NCI-H526 (cell line): ENCODE measurements around the gene AATK.
A peak's percentile ranks its signal among the peaks of the same experiment; 100 is the strongest.

Experiments used
- DNase-seq, 2 experiments: peaks; one replicate each; lab custom pipeline; 2025; lab: John Stamatoyannopoulos, UW

AATK gene

DNA sequence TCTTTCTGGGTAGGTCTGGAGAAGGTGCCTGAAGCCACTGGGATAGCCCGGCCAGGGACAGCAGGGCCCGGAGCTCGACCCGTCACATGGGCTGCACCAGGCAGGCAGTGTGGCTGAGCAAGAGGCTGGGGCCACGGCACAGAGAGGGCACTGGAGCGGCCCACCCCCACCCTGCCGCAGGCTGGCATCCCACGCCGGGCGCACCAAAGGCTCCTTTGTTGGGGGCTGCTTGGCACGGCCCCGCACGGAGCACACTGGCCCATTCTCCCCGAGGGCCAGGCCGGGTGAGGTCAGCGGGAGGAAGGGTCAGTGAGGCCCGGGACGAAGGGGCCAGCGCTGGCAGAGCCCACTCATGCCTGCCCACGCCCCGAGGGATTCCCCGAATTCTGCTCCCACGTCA lies 37.2 kb downstream of the AATK start:
- no peak for DNase-seq

DNA sequence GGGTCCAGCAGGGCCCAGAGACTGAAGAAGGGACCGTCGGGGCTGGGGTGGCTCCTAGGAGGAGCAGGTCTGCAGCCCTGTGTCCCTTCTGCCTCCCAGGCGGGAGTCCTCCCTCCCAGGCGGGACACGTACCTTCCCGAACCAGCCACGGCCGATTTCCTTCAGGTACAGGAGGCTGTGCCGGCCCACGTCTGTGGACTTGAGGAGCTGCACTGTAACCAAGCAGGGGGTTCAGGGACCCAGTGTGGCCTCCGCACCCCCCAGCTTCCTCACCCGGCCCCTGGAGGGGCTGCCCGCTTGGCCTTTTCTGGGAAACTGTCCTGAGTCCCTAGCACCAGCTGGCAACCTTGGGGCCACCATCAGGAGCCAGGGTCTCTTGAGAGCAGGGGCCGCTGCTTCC lies 37.7 kb downstream of the AATK start:
- DNase-seq, result no peak

DNA sequence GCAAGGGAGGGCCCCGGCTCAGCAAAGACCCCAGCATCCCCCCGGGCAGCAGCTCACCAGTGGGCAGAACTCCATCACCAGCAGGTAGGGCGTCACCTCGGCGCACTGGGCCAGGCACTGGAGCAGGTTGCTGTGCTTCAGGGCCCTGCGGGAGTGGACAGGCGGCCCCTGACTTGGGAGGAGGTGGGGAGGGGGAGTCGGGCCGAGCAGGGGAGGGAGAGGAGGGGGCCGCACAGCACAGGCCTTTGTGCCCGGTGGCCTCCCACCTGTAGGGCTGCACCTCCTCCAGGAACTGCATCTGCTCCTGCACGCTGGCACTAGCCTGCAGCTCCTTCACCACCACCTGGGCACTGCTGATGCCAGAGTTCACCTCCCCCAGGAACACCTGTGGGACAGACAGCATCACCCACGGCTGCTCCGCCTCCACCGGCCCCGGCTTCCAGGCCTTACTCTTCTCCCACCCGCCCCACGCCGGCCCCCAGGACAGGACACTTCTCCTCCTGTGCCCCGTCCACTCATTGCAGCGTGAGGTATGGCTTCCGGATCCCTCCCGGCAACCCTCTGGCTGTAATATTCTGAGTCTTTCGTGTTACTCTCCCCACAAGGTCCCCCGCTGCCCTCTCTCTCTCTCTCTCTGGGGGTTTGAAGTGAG lies 38.4 kb downstream of the AATK start:
- no peak for DNase-seq

DNA sequence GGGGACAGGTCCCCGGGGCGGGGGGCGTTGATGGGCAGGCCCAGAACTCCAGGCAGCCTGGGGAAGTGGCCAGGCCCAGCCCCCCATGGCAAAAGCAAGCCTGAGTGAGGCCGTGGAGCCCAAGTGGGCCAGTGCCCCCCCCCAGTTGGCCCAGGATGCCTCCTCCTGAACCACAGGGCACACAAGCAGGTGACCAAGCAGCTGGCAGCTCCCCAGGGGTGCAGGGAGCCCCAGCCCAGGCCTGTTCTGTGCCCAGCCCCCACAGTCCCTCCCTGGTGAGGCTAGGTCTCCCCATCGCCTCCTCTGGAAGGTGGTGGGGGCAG lies 38.9 kb downstream of the AATK start:
- no peak for DNase-seq

- no peak for DNase-seq
Observed at GRCh38 chr17:81126281-81127132, 39.5 kb downstream of the AATK start.

DNA sequence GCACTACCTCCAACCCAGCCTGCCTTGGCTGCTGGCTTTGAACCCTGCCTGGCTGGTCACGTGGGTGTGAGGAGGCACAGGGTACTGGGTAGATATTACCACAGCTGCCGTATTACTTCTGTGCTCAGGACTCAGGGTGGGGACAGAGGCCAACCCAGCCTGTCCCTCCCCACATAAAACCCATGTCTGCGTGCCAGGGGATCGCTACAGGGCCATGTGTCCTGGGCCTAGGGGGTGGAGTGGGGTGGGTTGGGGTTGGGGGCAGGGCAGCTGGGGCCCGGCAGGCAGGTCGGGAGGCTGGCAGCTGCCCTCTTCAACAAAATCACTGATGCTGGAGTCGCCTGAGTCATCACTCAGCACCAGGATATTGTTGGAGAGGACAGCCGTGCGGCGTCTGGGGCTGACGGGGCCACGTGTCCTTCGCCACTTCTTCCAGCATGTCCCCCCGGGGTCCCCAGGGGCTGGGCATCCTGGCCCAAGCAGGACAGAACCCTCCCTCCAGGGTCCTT lies 40.4 kb downstream of the AATK start:
- DNase-seq, result no peak

GRCh38 chr17:81124377-81124776 lies 41.6 kb downstream of the AATK start:
- no peak for DNase-seq

GRCh38 chr17:81123052-81124048 lies 42.7 kb downstream of the AATK start:
- DNase-seq, result no peak

DNA sequence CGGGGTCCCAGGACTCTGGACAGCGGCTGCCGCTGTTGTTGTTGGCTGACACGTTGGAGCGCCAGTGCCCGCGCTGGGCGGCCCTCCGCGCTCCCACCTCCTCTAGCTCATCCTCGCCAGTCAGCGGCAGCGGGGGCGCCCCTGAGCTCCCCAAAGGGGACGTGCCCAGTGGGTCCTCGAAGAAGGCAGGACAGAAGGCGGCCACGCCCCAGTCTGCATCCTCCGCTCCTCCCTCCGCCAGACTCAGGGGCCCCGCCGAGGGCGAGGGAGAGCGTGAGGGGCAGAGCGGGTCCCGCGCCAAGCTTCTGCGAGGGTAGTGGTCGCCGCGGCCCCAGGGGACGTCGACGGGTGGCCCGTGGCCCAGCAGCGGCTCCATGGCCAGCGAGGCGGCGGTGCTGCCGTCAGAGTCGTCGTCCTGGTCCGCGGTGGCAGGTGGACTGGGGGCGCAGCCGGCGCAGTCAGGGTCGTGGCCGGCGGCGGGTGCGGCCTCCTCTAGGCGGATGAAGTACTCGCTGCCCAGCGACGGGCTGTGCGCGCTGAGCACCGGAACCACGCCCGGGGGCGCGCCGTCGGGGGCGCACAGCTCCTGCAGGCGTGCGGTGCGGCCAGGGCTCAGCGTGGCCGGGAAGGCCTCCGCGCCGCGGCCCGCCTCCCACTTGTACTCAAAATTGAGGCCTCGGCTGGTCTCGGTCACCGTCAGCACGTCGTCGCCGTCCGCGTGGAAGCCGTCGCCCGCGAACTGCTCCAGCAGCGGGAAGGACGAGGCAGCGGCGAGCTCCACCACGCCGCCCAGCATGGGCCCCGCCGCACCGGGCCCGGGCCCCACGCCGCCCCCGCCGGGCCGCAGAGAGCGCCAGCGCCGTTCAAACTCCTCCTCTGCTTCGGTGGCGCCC lies 43.9 kb downstream of the AATK start:
- DNase-seq, result no peak

DNA sequence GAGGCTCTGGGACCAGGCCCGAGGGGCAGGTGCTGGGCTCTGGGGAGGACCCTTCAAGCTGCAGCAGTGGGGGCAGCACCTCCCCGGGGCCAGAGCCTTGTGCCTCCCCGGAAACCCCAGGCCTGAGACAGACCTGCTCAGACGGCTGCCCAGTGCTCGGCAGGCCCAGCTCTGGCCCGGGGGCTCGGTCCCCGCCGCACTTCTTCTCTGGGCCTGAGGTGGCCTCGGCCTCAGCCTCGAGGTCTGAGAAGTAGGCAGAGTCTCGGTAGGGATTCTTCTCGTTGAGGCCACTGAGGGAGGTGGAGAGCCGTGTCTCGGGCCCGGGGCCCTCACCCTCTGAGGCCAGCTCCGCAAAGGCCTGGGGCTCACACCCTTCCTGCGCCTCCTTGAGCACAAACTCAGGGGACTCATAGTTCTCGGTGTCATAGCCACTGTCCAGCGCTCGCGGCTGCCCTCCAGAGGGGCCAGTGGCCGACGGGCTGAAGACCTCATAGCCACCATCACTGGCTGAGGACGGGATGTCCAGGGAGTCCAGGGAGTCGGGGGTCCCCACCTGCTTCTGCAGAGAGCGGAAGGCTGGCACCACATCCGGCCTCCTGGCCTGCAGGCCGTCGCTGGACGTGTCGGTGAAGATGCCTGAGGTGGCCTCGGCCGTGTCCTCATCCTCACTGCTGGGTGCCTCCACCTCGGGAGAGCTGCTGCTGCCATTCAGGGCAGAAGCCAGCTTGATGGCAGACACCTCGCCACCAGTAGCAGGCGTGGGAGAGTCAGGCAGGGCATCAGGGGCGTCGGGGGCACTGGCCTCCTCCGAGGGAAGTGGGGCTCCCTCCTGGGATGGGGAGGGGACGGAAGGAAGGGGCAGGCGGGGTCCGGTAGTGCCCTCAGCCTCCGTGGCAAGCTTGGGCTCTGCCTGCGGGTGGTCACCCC lies 45.1 kb downstream of the AATK start:
- no peak for DNase-seq

- no peak for DNase-seq
Observed at GRCh38 chr17:81120149-81120484, 45.9 kb downstream of the AATK start.

DNA sequence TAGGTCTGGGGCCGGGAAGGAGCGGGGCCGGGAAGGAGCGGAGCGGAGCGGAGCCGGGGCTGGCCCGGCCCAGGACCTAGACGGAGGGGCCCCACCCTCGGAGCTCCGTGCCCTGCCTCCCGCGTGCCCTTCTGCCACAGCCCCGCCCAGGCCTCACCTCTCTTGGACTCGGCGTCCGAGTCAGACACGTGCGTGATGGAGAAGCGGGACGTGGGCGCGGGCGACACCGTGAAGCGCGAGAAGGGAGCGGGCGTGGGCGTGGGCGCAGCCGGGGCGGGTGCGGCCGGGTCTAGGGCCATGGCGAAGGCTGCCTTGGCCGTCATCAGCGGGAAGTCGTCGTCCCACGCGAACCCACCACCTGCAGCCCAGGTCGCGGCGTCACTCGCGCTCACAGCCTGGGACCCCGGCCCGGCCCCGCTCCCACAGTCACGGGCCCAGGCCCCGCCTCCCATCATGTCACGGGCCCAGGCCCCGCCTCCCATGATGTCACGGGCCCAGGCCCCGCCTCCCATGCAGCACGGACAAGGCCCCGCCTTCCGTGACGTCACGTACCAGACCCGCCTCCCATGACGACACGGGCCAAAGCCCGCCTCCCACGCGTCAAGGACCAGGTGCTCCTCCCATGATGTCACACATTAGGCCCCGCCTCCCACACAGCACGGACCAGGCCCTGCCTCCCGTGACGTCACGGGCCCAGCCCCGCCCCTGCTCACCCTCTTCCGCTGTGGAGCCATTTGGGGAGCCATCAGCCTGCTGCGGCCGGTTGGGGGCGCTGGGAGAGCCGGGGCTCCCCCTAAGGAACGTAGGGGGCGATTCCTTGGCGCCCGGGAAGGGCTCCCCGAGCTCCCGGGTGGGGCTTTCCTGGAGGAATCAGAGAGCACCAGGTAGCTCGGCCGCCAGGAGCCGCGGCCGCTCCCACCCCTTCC lies 46.5 kb downstream of the AATK start:
- peak; percentile 66 to 94 for DNase-seq

GRCh38 chr17:81118308-81119221 lies 47.5 kb downstream of the AATK start:
- no peak for DNase-seq

DNA sequence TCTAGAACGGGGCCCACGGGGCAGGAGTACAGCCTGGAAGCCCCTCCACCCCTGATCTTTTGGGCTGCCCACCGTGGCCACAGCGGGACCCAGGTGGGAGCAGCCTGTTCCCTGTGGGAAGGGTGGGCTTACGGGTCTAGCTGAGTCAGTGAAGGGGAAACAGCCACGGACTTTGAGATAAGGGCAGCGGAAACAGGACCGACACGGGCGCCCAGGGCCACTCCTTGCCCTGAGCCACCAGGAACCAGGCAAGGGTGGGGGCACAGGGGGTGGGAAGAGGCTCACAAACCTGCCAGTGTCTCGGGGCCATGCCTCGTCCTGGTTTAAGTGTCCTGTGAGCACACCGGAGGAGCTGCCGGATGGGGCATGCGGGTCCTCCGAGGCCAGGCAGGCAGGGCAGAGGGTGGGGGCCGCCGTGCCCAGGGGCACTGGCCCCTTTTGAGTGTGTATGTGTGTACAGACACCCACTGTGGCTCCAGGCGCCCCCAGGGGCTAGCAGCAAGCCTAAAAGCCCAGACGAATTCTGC lies 48.3 kb downstream of the AATK start:
- DNase-seq, result no peak

DNA sequence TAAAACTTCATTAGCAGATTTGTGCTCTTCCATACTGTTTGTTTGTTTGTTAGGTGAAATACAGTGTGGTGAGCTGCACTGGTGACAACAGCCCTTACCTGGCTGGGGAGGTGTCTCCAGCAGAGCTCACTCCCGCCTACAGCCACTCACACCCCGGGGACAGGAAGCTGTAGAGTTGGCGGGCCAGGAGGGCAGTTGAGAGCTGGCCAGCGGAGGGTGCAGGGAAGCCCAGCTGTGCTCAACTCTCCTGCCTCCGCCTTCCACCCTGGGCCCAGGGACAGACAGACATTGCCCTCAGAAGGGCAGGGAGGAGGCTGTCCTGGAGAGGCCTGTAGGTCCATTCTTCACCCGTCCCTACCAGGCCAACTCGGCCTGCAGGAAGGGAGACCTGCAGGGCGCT lies 49.3 kb downstream of the AATK start:
- DNase-seq, result no peak

DNA sequence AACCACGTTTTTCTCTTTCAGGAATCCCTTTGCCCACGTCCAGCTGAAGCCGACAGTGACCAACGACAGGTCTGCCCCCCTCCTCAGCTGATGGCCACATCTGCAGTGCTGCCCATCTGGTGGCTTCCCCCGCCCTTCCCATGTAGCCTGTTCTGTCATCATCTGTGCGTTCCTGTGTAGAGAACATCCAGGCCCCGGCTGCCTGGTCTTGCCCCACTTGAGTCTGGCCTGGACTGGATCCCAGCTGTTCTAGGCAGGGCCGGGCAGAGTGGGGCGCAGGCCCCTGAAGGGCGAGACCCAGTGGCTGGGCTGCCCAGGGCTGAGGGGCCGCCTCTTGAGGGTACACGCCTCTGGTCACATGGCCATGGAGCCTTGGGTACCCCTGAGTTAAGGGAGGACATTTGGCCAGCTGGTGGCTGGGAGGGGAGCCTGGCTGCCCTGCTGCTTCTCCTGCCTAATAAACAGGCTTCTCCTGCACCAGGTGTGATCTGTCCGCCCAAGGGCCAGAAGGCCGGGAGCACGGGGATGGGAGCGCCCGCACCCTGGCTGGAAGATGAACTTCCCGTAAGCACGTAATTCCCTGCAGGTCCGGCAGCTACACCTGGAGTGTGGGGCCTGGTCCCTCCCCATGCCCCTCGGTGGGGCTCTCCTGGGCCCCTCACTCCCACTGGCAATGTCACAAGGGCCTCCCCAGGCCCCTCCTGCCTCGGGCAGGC lies 50.1 kb downstream of the AATK start:
- DNase-seq, result no peak

GRCh38 chr17:81115219-81115618 lies 50.8 kb downstream of the AATK start:
- no peak for DNase-seq
